ENCODE results near the gene KRT1.

DNA sequence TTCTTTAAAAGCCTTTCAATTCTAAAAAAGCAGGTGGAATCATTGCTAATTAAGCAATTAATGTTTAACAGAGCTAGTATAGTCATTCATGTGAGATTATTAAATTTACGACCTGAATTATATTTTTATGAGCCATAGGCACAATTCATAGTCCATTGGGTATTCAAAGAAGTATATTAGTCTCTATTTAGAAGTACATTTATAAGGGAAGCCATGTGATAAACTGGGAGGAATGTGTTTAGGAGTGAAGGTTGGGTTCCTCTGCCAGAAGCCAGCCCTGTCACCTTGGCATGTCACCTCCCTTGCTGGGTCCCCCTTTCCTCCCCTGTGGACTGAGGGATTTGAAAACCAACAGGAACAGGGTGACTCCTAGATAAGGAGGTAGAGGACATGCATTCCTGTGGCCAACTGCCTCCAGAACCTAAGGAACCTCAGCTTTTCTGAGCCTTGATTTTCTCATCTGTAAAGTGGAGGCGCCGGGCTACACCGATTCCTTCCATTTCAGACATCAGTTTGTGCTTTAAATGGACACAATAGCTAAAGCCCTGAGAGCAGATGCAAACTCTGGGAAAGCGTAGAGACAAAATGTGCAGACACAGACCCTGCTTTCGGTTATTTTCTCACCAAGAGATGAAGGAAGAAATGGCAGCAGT lies 22.8 kb downstream of the KRT1 start:
- TF ChIP-seq, protein P1, sequence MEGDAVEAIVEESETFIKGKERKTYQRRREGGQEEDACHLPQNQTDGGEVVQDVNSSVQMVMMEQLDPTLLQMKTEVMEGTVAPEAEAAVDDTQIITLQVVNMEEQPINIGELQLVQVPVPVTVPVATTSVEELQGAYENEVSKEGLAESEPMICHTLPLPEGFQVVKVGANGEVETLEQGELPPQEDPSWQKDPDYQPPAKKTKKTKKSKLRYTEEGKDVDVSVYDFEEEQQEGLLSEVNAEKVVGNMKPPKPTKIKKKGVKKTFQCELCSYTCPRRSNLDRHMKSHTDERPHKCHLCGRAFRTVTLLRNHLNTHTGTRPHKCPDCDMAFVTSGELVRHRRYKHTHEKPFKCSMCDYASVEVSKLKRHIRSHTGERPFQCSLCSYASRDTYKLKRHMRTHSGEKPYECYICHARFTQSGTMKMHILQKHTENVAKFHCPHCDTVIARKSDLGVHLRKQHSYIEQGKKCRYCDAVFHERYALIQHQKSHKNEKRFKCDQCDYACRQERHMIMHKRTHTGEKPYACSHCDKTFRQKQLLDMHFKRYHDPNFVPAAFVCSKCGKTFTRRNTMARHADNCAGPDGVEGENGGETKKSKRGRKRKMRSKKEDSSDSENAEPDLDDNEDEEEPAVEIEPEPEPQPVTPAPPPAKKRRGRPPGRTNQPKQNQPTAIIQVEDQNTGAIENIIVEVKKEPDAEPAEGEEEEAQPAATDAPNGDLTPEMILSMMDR (conservative IDR thresholded peaks at IDR 0.05; ENCODE audit: low read length), result no peak
- no peak for TF ChIP-seq EZH2phosphoT487 (IDR thresholded peaks at IDR 0.05; ENCODE audit: borderline replicate concordance, low read depth, low read length)

Measured in OCI-LY7 (cell line).